Lower leg skin (tissue), 3 donors: ENCODE data around the gene LTV1.

Source experiments
- CTCF ChIP-seq, 3 donors: fragments of 450-650 bp; IDR thresholded peaks; one replicate each; pipeline ENCODE4 v1.5.1; 2016; ENCODE audit warnings: antibody characterized with exemption in 3 of 3, mild to moderate bottlenecking in 3 of 3, moderate library complexity in 2 of 3
- POLR2A ChIP-seq, 2 donors: fragments of 450-650 bp; IDR thresholded peaks; one replicate each; pipeline ENCODE4 v1.6.1; 2016 to 2017; ENCODE audit warnings: antibody characterized with exemption in 2 of 2, mild to moderate bottlenecking in 1 of 2, moderate library complexity in 1 of 2

- TF ChIP-seq CTCF (IDR thresholded peaks at IDR 0.05) (no peak), POLR2A (IDR thresholded peaks at IDR 0.05) (no peak)
Measured at GRCh38 chr6:143817621-143818020, 25.5 kb upstream of the LTV1 start.
